ENCODE measurements around the gene MLXIP.
A peak's percentile ranks its signal among the peaks of the same experiment; 100 is the strongest.
"Not testable (repeated sequence)": the region's sequence is repeated elsewhere in the genome, so short reads cannot be mapped to it uniquely, and the experiment has no call there.

MLXIP gene

DNA sequence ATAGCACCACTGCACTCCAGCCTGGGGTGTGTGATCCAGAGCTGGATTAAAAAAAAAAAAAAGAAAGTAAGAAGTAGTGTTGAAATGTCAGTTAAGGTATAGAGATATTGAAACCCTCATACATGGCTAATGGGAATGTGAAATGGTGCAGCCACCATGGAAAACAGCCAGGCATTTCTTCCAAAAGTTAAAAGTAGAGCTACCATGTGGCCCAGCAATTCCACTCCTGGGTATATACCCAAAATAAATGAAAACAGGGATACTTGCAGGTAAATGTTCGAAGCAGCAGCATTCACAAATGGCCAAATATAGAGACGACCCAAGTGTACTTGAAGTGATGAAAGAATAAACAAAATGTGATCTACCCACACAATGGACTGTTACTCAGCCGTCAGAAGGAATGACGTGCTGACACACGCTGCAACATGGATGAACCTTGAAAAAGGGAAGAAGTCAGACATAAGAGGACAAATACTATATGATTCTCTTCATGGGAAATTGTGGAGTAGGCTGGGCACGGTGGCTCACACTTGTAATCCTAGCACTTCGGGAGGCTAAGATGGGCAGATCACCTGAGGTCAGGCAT, 80.2 kb downstream of the MLXIP start:
- no peak for DNase-seq

DNA sequence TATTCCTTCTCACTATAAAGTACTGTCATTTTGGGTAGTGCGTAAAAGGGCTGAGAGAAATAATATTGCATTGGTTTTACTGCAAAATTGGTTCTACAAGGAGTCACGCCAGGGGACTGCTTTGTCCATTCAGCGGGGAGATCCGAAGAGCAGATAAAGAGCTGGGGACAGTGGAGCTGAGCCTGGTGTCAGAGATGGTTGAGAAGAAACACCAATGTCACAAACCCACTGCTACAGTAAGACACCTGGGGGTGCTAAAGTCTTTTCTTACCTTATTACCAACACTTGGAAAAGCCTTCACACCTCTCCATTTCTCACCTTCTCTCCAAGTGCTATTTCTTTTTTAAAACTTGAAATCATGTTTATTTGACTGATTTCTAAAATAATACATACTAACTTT, 81.3 kb downstream of the MLXIP start:
- no peak for DNase-seq

DNA sequence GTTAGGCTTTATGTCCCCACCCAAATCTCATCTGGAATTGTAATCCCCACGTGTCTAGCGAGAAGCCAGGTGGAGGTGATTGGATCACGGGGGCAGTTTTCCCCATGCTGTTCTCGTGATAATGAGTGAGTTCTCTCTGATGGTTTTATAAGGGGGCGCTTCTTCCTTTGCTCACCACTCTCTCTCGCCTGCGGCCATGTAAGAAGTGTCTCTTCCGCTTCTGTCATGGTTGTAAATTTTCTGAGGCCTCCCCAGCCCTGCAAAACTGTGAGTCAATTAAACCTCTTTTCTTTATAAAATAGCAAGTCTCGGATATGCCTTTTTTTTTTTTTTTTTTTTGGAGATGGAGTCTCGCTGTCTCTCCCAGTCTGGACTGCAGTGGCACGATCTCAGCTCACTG, 82.2 kb downstream of the MLXIP start:
- no peak for DNase-seq

DNA sequence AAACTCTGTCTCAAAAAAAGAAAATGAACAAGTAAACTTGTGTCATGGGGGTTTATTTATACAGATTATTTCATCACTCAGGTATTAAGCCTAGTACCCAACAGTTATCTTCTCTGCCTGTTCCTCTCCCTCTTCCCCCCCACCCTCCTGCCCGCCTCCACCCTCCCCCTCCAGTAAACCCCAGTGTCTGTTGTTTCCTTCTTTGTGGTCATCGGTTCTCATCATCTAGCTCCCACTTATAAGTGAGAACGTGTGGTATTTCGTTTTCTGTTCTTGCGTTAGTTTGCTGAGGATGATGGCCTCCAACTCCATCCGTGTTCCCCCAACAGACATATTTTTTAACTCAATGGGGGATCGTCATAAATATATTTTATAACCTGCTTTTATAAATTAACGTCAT, 83.1 kb downstream of the MLXIP start:
- no peak for DNase-seq

DNA sequence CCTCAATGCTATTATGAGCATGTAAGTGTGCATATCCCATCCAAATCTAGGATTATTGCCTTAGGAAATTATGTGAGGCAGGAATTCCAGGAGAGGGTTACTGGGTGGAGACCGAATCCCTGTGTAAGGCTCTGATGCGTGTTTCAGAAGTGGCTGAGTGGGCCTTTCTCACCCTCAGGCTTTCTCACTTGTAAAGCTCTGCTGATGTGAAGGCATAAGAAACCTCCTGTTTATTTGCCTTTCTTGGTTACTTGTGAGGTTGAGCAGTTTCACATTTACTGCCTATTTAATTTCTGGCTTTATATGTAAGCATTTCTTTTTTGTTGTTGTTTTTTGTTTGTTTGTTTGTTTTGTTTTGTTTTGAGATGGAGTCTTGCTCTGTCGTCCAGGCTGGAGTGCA, 84.4 kb downstream of the MLXIP start:
- DNase-seq, result no peak

DNA sequence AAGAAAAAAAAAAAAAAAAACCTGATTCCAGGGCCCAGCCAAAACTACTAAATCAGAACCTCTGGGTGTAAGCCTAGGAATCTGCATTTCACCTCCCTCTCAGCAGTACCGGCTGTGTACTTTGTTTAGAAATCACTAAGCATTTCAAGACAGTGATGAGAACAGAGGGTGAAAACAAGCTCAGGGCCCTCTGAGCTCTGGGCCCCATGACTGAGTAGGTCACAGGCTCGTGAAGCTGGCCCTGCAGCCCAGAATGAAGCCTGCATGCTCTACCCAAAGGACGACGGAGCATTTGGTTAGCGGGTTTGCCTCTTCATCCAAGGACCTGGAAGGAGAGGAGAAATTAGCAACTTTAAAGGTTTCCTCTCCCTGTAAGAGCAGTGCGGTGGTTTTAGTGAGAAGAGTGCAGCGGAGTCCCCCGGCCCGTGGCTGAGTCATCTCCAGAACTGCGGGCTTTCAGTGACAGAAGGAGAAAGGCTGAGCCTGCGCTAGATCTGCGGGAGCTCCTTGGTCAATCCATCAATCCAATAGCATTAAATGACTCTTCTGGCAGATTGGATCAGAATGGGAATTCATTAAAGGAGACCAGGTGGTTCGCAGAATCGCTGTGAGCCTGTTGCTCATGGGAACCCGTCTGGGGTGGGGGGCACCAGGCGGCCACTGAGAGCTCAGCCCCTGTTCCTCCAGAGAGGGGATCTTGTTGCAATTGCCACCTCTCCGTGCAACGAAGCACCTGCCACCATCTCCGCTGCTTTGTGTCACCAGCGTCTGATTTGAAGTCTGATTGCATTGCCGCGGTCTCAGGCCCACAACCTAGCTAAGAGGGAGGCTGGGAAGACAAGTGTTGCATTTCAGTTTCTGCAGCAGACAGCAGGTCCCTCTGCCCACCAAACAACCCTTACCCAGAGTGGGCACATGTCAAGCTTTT, 88.1 kb downstream of the MLXIP start:
- DNase-seq, result no peak

DNA sequence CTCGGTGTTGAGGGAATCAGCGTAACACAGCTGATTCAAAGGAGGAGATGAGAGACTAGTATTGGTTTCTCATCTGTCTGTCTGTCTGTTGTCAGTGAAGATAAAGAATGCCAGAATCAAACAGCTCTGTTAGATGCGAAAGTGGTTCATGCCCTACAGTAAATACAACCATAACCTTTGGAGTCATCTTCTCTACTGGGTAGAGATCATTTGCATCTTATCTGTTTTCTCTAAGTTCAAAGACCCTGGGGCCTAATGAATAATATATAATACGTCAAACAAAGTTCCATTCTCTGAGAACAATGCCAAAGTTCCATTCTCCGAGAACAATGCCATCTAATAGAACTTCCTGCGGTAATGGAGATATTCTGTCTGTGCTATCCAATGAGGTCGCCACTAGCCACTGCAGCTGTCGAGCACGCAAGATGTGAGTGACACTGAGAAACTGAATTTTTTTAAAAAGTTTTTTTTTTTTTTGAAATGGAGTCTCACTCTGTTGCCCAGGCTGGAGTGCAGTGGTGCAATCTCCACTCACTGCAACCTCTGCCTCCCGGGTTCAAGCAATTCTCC, 88.9 kb downstream of the MLXIP start:
- DNase-seq, result no peak

DNA sequence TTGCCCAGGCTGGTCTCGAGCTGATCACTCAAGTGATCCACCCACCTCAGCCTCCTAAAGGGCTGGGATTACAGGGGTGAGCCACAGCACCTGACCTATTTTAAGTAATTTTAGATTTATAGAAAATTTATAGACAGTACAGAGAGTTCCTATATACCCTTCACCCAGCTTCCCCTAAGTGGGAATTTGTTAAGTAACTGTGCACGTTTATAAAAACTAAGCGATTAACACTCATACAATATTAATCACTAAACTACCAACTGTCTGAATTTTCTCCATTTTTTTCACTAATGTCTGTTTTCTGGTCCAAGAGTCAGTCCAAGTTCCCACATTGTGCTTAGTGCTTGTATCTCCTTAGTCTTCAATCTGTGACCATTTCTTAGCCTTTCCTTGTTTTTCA, 89.9 kb downstream of the MLXIP start:
- DNase-seq, result no peak

DNA sequence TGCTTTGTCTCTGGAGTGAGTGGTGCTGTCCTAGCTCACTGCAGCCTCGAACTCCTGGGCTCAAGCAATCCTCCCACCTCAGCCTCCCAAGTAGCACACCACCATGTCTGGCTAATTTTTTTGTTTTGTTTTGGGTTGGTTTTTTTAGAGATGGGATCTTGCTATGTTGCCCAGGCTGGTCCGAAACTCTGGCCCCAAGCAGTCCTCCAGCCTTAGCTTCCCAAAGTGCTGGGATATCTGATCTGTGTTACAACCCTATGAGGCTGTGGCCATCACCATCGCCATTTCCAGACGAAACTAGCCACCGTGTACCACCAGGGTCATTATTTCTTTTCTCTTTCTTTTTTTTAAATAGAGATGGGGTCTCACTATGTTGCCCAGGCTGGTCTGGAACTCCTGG, 92.8 kb downstream of the MLXIP start:
- no peak for DNase-seq

DNA sequence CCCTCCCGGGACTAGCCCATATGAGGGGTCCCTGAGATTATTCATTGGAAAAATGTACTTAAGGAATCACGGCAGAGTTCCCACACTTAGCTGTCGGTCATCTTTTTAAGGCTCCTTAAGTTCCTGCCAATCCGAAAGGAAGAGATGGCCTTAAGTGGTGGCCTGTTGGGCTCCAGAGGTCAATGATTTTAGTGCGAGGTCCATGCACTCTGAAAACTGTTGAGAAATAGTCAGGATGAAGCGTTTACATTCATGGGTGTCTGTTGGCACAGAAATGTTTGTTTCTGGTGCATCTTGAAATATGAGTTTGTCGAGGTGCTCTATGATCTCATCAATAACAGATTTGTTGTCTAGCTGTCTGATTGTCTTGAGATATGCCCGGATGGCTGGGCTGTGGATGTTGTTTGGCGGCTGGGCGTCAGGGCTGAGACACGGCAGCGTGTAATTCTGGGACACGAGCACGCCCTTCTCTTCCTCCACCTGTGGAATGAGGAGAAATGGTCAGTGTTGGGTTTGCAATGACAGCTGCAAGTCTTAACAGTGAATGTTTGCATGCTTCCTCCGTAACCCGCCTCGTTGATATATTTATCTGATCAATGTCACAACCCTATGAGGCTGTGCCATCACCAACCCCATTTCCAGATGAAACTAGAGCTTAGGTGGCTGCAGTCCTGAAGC, 93.8 kb downstream of the MLXIP start:
- DNase-seq, result no peak

DNA sequence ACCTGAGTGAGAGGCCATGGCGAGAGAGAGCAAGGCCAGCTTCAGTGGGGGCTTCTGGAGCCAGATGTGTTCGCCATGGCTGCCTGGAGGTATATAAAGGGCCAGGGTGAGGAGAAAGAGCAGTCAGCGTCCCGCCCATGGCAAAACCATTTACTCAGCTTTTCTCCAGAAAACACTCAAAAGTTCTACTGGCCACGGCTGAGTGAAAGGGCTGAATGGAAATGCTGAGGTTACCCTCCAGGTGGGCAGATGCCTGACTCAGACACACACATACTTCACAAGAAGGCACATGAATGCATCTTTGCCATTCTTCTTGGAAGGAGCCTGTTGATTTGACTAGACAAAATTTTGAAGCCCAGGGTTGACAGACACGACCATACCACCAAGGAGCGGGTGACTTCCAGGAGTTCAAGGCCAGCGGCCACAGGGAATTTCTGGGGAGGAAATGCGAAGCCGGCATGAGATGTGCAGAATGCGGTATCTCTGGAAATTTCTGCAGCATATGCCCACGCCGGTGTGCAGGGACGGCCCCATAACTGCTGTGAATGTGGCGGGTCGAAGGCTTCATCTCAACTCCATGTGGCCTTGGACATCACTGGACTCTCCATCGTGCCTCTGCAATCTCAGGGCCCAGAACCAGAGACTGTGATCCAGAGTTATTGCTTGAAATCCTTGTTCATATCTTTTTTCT, 95.7 kb downstream of the MLXIP start, which contains the start of gene IL31:
Gene IL31, minus strand, starts transcription at position 67 of the 691 bp plus-strand sequence. Its CDS starts 49 bp downstream, at position 18.
- no peak for DNase-seq

DNA sequence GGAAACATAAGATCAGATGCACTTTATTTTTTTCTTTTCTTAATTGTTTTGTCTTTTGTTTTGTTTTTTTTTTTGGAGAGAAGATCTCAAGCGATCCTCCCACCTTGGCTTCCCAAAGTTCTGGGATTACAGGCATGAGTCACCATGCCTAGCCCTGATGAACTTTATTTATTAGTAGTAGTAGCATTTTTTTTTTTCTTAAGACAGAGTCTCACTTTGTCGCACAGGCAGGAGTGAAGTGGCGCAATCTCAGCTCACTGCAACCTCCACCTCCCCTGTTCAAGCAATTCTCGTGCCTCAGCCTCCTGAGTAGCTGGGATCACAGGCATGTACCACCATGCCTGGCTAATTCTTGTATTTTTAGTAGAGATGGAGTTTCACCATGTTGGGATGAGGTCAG, 97.9 kb downstream of the MLXIP start:
- DNase-seq, result not testable (repeated sequence)

DNA sequence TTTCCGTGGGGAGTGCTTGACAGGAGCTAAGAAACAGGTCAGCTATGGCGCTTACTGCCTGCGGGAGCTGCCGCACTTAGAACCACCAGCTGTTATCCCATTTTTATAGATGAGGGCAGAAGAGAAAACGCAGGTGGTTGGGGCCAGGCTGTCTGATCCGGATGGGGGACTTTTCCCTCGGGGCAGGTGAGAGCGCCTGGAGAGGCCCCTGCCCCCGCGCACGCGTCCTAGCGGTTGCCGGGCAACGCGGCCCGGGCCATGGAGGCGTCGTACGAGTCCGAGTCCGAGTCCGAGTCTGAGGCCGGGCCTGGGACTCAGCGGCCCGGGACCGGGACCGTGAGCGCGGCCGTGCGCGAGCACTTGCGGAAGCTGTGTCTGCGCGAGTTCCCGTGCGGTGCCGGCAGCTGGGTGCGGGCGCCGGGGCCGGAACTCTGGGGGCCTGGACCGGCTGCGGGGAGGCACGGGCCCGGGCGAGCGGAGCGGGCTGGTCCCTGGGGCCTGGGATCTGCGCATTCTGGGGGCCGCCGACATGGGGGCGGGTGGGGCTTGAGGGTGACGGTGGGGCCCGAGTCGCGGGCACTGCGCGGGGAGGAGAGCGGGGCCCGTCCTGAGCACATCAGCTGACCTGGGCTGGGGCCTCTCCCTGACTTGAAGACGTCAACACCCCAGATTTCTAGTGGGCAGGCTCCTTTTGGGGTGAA, 104.5 kb downstream of the MLXIP start, which contains the start of gene LRRC43:
Gene LRRC43, plus strand, starts transcription at position 237 of the 701 bp plus-strand sequence. Its CDS starts 22 bp downstream, at position 259.
- DNase-seq, result no peak

DNA sequence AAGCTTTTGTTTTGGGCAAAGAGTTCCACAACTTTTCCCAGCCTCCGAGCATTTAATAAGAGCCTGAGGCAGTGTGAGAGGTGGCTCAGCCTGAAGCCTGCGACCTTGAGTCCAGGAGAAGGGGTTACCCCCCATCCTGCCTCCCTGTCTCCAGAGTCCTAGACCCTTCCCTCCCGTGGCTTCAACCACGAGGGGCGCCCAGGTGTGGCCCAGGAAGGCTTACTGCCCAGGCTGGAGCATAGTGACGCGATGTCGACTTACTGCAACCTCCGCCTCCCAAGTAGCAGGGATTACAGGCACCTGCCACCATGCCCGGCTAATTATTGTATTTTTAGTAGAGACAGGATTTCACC, 105.0 kb downstream of the MLXIP start:
- DNase-seq, result no peak

DNA sequence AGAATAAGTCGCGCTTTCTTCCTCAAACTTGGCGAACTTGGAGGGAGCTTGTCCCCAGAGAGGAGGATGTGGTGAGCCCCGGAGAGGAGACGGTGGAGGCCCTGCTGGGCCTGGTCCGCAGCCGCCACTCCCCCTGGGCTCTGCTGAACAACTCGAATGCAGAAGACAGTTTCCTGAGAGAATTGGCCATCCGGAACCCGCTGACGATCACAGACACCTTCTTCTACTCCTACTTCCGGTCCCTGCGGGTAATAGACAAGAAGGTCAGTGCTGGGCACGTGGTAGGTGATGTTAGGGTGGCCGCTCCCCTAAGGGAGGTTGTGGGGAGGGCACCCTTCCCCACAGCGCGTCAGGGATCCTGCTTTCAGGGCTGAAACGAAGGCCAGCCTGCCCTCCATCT, 106.0 kb downstream of the MLXIP start:
- DNase-seq, result peak; percentile 77

DNA sequence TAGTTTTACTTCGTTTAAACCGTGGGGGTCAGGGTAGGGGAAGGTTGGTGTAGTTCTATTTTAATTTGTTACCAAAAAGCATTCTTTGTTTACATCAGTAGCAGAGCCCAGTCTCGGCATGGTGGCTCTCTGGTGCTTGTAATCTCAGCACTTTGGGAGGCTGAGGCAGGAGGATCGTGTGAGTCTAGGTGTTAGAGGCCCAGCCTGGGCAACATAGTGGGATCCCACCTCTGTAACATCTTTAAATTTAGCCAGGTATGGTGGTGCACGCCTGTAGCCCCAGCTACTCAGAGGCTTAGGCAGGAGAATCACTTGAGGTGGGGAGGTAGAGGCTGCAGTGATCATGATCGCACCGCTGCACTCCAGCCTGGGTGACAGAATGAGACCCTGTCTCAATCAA, 106.5 kb downstream of the MLXIP start:
- no peak for DNase-seq

DNA sequence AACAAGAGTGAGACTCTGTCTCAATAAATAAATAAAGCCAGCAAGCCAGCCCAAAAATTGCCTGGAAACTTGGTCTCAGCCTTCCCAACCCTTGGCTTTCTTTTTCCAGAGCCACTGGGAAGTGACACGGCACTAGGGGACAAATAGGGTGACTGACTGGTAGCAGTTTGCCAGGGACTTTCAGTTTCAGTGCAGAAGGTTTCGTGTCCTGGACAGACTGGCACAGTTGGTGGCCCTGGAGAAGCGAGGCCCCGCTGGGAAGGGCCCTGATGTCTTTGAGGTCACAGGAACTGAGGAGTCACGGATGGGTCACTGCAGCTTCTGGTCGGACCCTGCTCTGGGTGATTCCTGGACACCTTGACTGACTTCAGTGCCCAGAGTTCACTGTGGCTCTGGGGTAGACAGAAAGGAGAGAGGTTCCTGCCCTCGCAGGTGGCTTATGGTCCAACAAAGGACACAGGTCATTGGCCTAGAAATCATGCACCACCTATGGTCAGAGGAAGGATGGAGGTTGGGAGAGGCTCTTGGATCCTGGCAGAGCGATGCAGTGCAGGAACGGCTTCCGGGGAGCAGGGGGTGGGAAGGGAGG, 107.0 kb downstream of the MLXIP start:
- no peak for DNase-seq

DNA sequence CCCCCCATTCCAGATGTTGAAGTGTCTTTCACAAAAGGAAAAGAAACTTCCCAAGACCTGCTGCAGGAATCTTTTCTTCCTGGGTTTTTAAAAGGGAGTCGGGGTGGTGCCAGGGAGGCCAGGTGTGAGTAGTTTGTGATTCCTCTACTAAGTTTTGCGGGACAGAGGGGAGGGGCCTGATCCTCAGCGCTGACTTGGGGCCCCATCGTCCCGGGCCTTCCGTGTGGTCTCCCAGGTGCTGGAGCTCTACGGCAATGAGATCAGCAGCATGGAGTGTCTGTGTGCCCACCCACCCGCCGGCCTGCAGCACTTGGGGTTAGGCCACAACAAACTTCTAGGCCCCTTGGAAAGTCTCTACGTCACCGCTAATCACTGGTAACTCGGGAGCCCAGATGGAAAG, 108.9 kb downstream of the MLXIP start:
- DNase-seq, result no peak

DNA sequence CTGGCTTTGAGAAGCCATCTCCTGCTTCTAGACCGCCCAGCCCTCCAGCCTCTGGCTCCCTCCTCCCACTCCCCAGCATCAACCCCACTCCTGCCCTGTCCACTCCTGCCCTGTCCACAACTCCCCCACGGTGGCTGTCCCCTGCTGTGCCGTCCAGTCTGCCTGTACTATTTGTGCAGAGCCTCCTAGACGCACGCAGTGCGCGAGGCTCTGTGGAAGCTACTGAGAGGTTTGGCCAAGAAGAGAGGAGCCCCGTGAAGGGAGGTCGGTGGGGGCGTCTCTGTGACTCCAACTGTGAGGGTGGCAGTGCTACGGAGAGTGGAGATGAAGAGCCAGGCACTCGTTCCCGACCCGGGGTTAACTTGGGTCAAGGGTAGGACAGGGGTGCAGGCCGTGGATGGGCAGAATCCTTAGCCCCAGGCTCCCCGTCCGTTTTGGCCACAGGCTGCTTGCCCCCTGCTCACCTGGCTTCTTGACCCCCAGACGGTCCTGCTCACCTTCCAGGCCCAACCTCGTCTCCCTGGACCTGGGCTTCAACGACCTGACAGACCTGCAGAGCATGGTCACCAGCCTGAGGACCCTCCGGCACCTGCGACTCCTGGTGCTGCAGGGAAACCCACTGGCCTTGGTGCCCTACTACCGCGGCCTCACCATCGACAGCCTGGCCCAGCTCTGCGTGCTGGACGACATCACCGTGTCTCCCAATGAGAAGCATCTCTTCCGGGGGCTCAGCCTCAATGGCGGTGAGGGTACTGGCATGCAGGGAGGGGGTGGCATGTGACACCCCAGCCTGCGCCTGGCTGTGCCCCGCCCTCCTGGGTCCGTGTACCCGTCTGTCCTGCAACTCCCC, 111.3 kb downstream of the MLXIP start:
- no peak for DNase-seq

DNA sequence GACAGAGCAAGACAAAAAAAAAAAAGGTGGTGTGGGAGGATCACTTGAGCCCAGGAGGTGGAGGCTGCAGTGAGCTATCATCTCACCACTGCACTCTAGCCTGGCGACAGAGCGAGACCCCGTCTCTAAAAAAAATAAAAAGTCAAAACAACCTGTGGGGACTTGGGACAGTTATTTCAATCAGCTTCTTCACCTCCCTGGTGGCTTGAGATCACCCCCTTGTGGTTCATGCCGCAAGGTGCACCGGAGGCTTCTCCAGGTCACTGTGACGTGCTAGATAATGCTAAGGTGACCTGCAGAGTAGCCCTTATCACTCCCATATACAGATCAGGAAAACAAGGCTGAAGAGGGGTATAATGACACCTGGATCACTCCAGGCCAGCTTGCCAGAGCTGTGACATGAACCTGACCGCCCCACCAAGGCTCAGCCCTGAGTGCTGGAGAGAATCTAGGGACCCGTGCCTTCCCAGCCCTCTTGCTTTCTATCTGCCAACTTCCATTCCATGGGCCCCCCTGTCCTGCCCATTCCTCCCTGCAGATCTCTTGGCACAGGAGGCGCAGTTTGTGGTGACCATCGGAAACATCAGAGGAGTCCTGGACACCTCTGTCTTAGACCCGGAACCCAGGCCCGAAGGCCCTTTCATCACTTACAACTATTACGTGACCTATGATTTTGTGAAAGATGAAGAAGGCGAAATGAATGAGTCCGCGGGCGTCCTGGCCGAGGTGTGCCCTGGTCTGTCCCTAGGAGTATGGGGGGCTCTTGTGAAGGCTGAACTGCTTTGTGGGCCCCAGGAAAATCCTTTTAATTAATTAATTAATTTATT, 112.5 kb downstream of the MLXIP start:
- DNase-seq, result peak; percentile 24
